ENCODE results near the gene C6orf47. TPM values are rescaled to one million over a fixed set of nuclear protein-coding genes. Genes with fewer than 3 reads are reported as not detected.

C6orf47 gene
- total and polyA plus RNA-seq, 2 of the 13 experiments (the other 11 are each of a cell fraction or from before 2014, with no cell fraction given), result 1.7 to 18.1 TPM

- TF ChIP-seq SNRNP70 (IDR thresholded peaks at IDR 0.05; ENCODE audit: low read depth, low read length) (no peak), ZNF644 (CRISPR knock-in tag; IDR thresholded peaks at IDR 0.05; ENCODE audit: low read depth) (no peak), ZNF782 (CRISPR knock-in tag; IDR thresholded peaks at IDR 0.05; ENCODE audit: borderline replicate concordance) (0 out of 2 replicates have a peak, but pooled peaks have one; percentile 25), ZNF337 (CRISPR knock-in tag; IDR thresholded peaks at IDR 0.05; ENCODE audit: borderline replicate concordance, low read depth) (peak; percentile 64; the same call in 1 of the 2 replicates), ZNF441 (CRISPR knock-in tag; IDR thresholded peaks at IDR 0.05; ENCODE audit: borderline replicate concordance) (peak; percentile 36; the same call in 1 of the 2 replicates), PAF1 (CRISPR knock-in tag; IDR thresholded peaks at IDR 0.05) (peak; percentile 17; the same call in 1 of the 2 replicates), PHF21A (CRISPR knock-in tag; IDR thresholded peaks at IDR 0.05) (peak; percentile 76), ZNF510 (CRISPR knock-in tag; IDR thresholded peaks at IDR 0.05; ENCODE audit: low read depth) (peak; percentile 18; the same call in 1 of the 2 replicates), POLR2G (IDR thresholded peaks at IDR 0.05; ENCODE audit: low read depth, low read length) (peak; percentile 97), ZNF780A (CRISPR knock-in tag; IDR thresholded peaks at IDR 0.05) (no peak; the same call in 1 of the 2 replicates), RELA (CRISPR knock-in tag; IDR thresholded peaks at IDR 0.05) (peak; percentile 71; the same call in 1 of the 2 replicates), ZNF33B (CRISPR knock-in tag; IDR thresholded peaks at IDR 0.05) (no peak; the same call in 1 of the 2 replicates), KMT2A (CRISPR knock-in tag; IDR thresholded peaks at IDR 0.05) (peak; percentile 85; the same call in 1 of the 2 replicates), HMGXB4 (CRISPR knock-in tag; IDR thresholded peaks at IDR 0.05; ENCODE audit: borderline replicate concordance in 1 of 2, low read depth in 1 of 2) (peak; percentile 63 to 92; a peak in 3 of 4 replicates), TAF15 (IDR thresholded peaks at IDR 0.05; ENCODE audit: low read depth, low read length, poor library complexity, severe bottlenecking) (peak; percentile 95), ZNF850 (CRISPR knock-in tag; conservative IDR thresholded peaks at IDR 0.05) (peak; percentile 25; the same call in 1 of the 2 replicates), ZBTB40 (IDR thresholded peaks at IDR 0.05) (no peak), ZBTB40 (CRISPR knock-in tag; IDR thresholded peaks at IDR 0.05) (peak; percentile 84)
These were observed at the start of gene C6orf47 (continued) for GRCh38 chr6:31660381-31661261.

Data from HepG2 (cell line).